ENCODE results near the gene TRIM14.
"Not testable (repeated sequence)": the region's sequence is repeated elsewhere in the genome, so short reads cannot be mapped to it uniquely, and the experiment has no call there.

TRIM14 gene

DNA sequence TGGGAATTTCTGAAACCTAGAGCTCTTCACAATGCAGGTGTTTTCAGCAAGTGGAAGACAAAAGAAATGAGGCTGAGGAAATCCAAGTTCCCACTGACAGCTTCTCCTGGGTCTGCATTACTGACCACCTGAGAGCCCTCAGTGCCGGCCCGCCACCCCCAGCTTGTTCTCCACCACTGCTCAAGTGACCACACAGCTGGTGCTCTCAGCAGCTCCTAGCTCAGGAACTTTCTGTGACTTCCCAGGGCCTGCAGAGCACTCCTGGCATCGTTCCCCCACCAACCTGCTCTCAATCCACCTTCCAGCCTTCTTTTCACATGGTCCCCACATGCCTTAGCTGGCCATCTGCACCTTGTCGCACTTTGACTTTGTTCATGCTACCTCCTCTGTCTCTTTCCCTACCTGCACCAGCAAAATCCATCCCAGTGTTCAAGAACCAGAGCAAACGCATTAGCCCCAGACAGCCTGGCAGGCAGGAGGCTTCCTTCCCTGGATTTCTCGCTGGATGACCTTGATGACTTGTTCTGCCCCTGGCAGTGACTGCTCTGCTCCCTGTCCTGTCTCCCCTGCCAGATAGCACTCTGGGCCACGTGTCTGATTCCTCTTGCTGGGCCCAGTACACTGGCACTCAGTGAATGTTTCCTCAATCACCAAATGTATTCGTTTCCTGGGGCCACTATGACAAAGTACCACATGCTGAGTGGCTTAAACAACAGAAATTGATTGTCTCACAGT, 97.5 kb downstream of the TRIM14 start:
- TF ChIP-seq CTCF (IDR thresholded peaks at IDR 0.05; ENCODE audit: control extremely low read depth, extremely low read depth, low read depth, missing control alignments), result no peak
- ChIA-PET POLR2A (no interaction called here), CTCF (interaction anchor here (1.4 to 4.0 kb wide), 3 partner anchors 8 to 17 kb away, joined by 6 to 42 read pairs (median 10); no protein-coding TSS in a partner anchor)
- no peak for DNase-seq (ENCODE audit: extremely low spot score)

GRCh38 chr9:98020476-98021145, 98.4 kb downstream of the TRIM14 start:
- POLR2A ChIA-PET, result interaction anchor here (0.6 kb wide), 1 partner anchor 122 kb away, joined by 5 read pairs; no protein-coding TSS in a partner anchor
- CTCF ChIA-PET, result interaction anchor here (1.2 to 4.0 kb wide), 5 partner anchors 9 to 23 kb away, joined by 4 to 42 read pairs (median 10); no protein-coding TSS in a partner anchor
- no peak for DNase-seq (ENCODE audit: extremely low spot score)
- TF ChIP-seq CTCF (IDR thresholded peaks at IDR 0.05; ENCODE audit: control extremely low read depth, extremely low read depth, low read depth, missing control alignments), result no peak

DNA sequence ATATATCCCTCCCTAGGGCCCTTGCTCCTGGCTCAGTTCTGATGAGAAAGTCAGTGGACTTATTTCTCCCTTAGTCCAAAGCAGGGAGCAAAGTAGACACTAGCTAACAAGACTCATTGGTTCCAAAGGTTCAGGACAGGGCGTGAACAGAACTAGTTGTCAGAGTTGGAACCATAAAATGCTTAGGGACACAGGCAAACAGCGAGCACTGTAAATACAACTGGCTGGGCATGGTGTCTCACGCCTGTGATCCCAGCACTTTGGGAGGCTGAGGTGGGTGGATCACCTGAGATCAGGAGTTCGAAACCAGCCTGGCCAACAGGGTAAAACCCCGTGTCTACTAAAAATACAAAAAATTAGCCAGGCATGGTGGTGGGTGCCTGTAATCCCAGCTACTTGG, 99.2 kb downstream of the TRIM14 start:
- POLR2A ChIA-PET; DNase-seq (ENCODE audit: extremely low spot score): not testable (repeated sequence)
- CTCF ChIA-PET, result interaction anchor here (1.0 to 4.0 kb wide), 8 partner anchors 9 to 65 kb away, joined by 3 to 42 read pairs (median 5); no protein-coding TSS in a partner anchor
